T-helper 2 cell treated with Interferon-gamma antibody and Interleukin-4, amounts not matched to agents 100 ng/mL and 5 ng/mL, for 36 hours (primary cell): ENCODE results near the gene NRM. TPM values are rescaled to one million over a fixed set of nuclear protein-coding genes. Genes with fewer than 3 reads are reported as not detected.
"Not testable (repeated sequence)": the region's sequence is repeated elsewhere in the genome, so short reads cannot be mapped to it uniquely, and the experiment has no call there.

Experiments
- intact Hi-C: fragments of 100-400 bp; cut with micrococcal nuclease; formaldehyde crosslinking; loops from one replicate; pipeline ENCODE4 v1.15.1; 2023
- total RNA-seq: library from RNA; stranded (reverse); gene quantifications from 2 replicates; pipeline ENCODE4 v1.2.3, GENCODE V29; 2022

NRM gene
- total RNA-seq, 1 donor from 2014 or later: 33.5 TPM

DNA sequence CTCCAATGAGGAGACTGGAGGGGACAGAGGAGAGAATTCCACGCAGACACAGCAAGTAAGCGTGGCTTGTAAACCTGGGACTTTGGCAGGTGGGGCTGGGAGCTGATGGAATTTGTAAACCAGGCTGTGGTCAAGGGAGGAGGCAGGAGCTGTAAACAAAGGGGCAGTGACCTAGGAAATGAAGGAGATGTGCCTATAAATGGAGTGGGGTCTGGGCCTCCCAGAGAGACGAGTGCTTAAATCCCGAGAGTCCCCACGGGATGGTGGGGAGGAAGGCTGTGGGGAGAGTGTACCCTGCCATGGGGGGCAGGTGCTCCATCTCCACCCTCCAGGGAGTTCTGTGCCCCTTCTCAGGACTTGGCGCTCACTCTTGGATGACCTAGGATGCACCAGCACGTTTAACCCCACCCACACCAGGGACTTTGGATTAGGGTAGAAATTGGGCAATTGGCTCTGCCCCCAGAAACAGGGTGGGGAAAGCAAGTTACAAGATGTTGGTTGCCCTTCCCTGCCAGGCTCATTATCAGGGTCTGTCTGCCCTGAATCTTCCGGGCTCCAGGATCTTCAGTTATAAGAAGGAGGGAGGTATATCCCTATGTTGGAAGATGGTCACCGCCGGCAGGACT, 14.0 kb downstream of the NRM start:
- intact Hi-C loops: loop anchor here (10.0 kb wide), 1 partner anchor 238 kb away; the partner anchor contains the start of gene VARS2

DNA sequence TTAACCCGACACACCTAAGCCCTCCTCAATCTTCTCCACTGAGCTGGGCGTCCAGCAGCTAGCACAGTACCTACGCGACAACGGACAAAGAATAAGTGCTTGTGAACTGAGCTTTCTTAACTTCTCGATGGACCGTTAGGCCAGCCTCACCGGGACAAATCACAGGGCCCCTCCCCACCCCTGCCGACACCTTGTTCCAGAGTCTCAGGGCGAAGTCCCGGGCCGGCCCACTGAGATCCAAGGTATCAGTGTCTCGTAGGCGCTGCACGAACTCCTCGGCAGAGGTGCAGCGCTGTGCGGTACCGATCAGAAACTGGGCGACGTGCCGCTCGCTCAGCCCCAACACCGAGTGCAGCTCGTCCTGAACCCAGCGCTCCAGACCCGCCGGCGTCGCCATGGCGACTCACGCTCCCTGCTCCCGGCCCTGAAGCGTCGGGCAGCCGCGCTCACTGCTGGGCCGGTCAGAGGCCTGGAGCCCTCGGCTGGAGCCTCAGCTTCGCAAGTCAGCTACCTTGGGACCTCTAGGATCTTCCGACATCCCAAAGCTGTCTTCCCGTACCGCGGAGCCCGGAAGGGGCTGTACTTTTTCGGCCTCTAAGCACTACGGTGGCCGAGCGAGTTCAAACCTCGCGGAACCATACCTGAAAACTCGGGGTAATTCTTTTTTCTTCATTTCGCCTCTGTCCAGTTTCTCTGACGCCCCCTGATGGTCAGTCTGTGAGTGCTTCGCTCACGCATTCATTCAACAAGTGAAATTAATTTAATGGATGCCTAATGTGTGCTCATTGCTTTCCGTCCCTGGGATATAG, 18.1 kb downstream of the NRM start, which contains the start of gene DHX16:
Gene DHX16, minus strand, starts transcription at position 562 of the 809 bp plus-strand sequence. Its CDS starts 165 bp downstream, at position 397.
- intact Hi-C loops: loop anchor here (1.0 to 10.0 kb wide), 5 partner anchors 25 to 242 kb away; partner anchors contain the start of genes ATAT1, C6orf136, MRPS18B and PPP1R10

DNA sequence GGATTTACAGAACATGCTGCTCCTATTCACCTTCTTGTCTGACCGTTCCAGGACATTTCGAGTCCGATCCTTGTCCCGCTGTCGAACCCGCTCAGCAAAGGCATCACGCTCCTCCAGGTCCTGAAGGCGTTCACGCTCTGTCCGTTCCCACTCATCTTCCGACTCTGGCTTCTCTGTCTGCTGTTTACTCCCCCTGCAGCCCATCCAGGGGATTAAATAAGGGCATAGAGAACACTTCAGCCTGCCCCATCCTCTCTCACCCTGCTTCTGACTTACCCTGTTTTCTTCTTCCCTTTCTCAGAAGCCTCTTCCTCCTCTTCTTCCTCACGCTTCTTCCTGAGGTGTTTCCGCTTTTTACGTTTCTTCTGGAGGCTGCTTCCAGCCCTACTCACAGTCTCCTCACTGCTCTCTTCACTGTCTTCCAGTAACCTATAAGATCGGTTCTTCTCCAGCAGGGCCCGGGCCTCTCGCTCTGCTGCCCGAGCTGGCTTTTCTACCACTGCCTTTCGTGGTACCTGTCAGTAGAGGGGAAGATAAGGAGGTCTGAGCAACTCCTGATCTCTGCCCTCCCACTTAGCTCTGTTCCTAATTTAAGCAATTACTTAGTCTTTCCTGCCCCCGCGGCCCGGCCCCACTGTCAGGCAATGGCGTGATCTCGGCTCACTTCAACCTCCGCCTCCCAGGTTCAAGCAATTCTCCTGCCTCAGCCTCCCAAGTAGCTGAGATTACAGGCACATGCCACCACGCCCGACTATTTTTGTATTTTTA, 19.8 kb downstream of the NRM start:
- intact Hi-C loops: loop anchor here (10.0 kb wide), 1 partner anchor 244 kb away; the partner anchor contains the start of gene VARS2

DNA sequence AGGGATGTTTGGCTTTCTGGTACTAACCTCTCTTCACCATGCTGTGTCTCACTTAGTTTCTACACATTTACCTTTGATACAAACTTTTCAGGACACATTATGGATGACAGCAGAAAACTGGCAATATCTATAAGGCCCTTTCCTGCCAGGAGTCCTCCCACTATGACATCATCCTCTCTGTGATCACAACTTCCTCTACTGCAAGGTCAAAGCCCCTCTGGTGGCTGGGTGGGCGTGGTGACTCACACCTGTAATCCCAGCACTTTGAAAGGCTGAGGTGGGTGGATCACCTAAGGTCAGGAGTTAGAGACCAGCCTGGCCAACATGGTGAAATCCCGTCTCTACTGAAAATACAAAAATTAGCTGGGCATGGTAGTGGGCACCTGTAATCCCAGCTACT, 24.5 kb downstream of the NRM start:
- intact Hi-C loops: not testable (repeated sequence)

DNA sequence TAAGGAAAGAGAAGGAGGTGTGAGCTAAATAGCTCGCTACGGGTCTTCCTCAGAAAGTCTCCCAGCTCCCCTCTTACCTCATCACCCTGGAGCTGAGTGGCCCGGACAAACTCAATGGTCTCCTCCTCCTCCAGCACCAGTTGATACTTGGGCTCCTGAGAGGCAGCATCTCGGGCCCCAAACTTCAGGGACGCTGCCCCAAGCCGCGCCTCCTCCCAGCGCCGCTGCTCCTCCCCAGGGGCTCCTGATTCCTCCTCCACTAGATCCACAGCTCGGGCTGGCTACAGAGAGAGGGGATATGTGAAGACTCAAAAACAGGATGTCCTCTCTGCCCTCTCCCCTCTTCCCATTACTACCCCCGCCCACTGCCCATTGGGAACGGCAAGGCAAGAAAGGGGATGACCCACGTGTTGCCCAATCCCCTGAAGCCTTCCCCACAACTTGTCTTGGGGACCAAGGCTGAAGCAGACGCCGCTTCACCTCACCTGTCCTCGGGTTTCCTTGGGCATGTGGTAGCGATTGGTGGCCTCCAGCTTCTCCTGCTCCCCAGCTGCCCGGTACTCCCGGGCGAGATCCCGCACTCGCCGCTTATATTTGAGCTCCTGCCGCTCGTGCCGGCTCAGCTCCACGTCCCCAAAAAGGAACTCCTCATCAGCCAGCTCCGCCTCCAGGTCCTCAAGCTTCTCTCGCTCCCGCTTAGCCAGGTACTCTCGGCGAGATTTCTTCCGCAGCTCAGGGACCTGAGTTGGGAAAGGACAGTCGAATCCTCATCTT, 25.6 kb downstream of the NRM start:
- intact Hi-C loops: no loop called here

DNA sequence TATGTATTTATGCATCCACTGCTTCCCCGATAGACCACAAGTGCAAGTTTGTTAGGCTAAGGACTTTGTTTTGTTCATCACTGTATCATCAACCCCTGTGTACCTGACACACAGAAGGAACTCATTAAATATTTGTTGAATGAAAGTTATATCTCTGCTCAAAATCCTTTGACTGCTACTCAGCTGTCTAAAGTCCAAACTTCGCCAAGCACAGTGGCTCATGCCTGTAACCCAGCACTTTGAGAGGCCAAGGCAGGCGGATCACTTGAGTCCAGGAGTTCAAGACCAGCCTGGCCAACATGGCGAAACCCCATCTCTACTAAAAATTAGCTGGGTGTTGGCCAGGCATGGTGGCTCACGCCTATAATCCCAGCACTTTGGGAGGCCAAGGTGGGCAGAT, 32.9 kb downstream of the NRM start:
- intact Hi-C loops: not testable (repeated sequence)

DNA sequence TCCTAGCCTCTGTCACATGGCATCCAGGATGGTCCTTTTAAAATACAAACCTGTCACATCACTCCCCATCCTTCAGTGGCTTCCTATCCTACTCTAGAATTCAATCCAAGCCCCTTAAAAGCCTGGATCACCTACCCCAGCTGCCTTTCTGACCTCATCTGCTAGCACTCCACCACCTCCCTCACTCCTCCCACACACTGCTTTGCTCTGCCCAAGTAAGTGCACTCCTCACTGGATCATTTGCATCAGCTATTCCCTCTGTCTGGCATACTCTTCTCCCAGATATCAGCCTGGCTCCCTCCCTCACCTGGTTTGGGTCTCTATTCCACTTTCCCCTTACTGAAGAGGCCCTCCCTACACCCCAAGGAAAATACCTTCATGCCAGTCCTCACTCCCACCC, 33.3 kb downstream of the NRM start:
- intact Hi-C loops: no loop called here

DNA sequence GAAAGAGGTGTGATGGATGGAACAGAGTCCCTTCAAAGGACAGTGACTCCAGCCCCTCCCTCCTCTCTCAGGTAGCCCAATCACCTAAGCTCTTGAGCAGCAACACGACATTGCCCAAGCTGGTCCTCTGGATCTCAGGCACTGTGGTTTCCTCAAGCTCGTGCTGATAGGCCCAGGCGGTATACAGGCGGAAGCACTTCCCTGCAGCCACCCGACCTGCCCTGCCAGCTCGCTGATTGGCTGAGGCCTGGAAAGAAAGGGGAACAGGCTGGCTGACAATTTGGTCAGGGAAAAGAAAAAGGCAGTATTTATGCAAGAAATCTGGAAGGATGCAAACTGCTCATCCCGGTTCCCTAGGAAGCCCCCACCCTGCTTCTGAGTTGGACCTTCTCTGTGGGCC, 34.3 kb downstream of the NRM start:
- intact Hi-C loops: no loop called here

DNA sequence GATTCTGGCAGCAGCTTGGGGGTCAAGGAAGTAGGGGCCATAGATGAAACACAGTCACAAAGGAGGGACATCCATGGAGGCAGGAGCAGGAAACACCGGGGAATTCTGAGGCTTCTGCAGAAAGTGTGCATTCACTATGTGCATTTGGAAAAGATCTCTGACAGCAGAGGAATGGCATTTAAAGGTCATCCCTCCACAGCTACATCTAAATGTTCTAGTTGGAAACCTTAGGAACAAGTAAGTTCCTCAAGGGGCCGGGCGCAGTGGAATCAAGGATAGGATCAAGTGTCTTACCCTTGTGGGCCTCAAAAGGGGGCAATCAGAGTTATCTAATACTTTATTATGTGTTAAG, 35.1 kb downstream of the NRM start:
- intact Hi-C loops: no loop called here

DNA sequence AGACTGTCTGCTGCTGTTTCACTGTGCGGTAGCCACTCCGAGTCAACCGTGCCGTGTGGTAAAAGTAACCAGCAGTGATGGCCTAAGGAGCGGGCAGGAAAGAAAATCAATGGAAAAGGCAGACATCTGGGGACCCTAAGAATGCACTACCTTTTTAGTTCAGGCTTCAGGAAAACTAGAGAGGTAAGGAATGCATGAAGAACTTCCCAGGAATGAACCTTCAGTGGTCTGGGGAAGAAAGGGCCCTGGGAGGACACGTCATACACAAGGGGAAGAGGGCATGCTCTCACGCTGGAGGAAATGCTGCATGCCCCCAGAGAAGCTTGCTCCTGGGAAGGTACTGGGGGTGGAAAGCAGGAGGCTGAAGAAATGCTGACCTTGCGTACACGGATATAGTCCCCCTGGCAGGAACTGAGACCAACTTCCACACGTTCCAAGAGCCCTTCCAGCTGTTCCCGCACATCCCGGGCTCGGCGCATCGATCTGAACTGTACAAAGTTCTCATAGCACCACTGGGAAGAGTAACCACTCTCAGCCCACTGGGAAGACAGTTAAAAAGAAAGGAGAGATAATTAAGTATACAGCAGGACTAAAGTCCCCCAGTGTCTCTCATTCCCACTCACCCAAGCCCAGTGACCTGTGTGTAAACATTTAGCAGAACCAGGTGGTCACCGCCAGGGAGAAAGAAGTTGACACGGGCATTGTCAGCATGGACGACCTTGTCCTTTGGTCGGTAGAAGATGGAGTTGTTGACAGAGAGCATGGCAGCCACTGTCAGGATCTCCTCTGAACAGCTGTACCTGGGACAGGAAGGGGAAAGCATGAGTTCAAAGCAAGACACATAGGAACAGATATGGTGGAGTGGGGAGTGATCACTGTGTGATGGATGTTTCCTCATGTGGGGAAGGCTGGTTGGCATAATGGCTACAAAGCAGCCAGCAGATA, 35.7 kb downstream of the NRM start:
- intact Hi-C loops: no loop called here

DNA sequence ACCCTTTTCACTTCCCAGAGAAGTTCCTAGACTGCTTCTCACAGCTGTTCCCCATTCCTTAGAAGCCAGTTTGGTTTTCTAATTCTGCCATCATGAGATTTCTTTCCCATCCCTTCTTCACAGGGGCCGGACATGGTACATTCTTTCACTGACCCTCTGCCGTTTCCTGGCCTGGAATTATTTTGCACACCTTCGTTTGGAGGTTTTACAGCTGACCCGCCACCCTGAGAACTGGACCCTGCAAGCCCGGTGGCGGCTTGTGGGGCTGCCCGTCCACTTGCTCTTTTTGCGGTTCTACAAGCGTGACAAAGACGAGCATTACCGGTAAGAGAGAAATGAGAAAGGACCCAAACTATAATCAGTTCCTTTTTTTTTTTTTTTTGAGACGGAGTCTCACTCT, 39.6 kb downstream of the NRM start:
- intact Hi-C loops: no loop called here

DNA sequence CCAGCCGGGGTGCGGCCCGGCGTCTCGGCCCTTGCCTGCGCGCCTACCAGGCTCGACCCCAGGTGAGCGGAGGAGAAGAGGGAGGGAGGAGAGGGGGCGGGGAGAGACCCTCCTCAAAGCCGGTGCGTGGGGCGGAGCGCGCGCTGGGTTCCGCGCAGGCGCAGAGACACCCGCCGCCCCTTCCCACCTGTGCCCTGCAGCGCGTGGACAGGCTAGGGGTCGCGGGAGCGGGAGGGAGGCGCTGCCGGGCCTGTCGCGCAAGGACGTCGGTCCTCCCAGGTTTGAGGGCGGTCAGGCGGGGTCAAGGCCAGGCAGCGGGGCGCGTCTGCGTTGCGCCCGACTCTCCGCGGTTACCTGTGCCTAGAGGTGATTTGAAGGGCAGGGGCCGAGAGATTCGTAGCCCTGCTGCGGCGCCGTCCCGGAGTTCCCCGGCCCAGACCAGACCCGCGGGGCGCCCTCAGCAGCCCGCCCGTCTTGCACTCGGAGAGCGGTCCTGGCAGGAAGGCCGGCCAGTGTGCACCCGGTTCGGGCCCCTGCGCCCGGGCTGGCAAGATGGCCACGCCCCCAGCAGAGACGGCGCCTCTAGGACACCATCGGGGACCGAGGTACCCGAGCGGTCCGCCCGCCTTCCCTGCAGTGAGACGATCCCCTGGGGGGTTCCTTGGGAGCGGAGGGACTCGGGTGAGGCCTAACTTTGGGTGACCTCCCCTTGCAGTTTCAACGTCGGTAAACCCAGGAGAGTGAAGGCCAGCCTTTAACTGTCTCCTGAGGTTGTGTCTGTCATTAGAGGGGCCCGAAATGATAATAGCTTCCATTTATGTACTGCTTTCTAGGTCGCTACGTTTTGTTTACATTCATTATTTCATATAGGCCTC, 43.3 kb downstream of the NRM start:
- intact Hi-C loops: loop anchor here (1.0 to 2.0 kb wide), 7 partner anchors 21 to 91 kb away; partner anchors contain the start of genes ABCF1, ATAT1, DHX16 and GNL1

DNA sequence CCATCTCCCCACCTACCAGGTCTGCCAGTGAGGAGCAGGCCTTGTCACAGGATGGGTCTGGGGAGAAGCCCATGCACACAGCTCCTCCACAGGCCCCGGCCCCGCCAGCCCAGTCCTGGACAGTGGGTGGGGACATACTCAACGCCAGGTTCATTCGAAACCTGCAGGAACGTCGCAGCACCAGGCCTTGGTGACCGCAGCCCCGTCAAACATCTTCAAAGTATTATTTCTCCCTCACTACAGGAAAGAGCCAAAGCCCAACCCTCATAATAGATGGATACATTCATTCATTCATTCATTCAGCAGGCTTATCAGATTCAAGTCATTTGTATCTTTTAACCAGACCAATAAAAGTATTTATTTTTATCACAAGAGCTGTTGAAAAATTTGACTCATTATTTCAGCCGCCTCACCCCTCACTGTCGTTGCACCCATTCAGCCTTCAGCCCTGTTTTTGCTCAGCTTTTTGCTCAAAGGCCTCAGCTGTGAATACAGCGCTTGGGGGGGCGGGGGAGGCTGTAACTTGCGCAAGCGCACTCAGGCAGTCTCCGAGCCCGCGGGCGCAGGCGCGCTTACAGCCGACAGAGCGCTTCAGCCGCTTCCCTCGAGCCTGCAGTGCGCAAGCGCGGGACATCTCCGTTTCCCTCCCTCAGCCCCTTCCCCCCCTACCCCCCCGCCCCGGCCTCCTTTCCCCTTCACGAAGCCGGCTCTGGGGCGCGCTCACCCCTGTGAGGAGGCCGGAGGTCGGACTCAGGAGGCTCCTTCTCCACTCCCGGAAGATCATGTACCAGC, 44.1 kb downstream of the NRM start, which contains the start of gene C6orf136:
Gene C6orf136, plus strand, starts transcription at position 684 of the 792 bp plus-strand sequence. Its CDS starts 99 bp downstream, at position 783.
- intact Hi-C loops: loop anchor here (1.0 to 2.0 kb wide), 7 partner anchors 20 to 90 kb away; partner anchors contain the start of genes ABCF1, ATAT1, DHX16 and GNL1

DNA sequence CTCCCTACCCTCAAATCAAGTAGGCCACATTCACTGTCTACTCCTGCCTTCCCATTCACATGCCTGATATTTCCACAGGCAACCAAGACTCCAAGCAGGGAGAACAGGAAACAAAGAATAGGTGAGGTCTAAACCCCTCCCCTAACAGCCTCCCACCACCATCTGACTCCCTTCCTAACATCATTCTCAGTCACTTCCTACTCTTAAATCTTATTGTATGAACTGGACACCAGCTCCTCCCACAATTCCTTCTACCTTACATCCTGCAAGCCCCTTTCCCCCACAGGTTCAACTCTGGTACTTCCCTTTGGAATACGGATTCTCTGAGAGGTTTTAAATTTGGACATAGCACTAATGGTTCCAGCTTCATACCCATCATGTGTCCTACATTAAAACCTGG, 44.8 kb downstream of the NRM start:
- intact Hi-C loops: loop anchor here (2.0 kb wide), 2 partner anchors 37 to 89 kb away; partner anchors contain the start of genes GNL1 and PRR3

DNA sequence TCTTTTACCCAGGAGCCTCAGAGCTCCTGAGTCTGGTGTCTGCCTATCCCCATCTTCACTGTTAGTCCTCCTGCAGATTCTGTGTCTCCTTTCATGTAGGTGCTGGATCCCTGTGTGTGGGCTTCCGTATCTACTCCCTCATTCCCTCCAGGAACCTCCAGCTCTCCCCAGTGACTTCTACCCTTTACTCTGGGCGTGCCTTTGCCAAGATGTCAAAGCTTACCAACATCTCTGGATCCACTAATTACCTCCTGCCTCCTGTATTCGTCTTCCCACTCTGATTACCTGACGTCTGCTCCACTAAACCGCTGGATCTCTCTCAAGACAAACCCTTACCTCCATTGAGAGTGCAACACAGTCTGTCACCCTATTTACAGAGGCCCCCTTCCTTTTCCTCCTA, 46.0 kb downstream of the NRM start:
- intact Hi-C loops: no loop called here

DNA sequence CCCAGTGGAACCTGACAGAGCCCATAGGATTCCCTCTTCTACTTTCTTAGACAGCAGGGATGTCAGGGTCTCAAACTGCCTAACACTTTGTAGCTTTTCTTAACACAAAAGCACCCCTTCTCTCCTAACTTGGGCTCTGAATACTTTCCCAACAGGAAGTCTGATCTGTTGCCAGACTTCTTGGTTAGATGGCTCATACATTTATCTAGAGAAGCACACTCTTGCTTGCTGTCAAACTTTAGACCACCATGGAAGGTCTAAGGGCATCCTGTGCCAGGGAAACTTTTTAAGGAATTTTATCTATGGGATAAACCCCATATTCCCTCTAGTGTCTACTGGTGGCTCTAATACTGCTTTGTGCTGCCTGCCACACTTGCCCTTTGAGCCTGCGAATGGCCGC, 47.1 kb downstream of the NRM start:
- intact Hi-C loops: no loop called here

DNA sequence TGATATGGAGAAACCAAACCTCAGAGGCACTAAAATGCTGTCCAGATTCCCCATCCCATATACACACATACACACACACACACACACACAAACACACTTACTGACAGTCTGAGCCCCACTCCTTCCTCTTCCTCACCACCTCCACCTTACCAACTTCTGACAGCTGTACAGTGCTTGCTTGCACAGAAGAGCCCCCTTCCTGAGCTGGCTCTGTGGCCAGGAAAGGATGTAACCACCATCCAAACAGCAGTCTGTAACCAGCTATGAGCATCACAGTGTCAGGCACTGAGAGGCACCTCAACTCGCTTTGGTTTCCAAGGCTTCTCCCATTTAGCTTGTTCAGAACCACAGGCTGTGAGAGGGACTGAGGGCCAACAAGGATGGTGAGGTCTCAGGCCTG, 49.7 kb downstream of the NRM start:
- intact Hi-C loops: no loop called here

DNA sequence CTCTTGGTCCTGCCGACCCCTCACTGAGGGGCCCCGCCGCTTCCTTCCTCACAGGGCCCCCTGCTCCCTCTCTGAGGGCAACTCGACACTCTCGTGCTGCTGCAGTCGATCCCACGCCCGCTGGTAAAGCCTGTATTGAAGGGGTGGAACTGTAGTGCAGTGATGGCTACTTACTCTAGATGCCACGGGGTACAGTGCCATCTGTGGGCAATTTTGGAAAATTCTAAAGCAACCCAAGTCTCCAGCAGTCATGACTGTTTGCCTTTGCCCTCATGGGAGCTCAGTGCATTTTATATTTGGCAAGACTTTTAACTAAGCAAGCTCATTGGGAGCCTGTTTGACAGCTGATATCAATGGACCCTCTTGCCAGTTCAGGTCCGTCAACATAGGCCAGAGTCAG, 50.3 kb downstream of the NRM start:
- intact Hi-C loops: no loop called here
